H1 (cell line): ENCODE measurements around the gene CGB7. TPM values are rescaled to one million over a fixed set of nuclear protein-coding genes. Genes with fewer than 3 reads are reported as not detected.

ENCODE experiments used
- CTCF ChIA-PET: fragments of 300-600 bp; sonication (Branson Sonifier 250); formaldehyde crosslinking; loops from one replicate; lab custom pipeline; 2021; ENCODE audit not compliant: partially characterized antibody; lab: Charles Lee
- POLR2A ChIA-PET: fragments of 300-600 bp; sonication (Branson Sonifier 250); formaldehyde crosslinking; loops from one replicate; lab custom pipeline; 2021; ENCODE audit warnings: inconsistent platforms; ENCODE audit not compliant: partially characterized antibody; lab: Charles Lee
- DNase-seq, 2 experiments: peaks; one replicate each; pipeline versions ENCODE4 v3.0.0 to v3.0.0-alpha.2; 2010 to 2022; ENCODE audit warnings: low spot score in 2 of 2, low read depth in 1 of 2, mixed read lengths in 1 of 2
- FAIRE-seq: peaks from 2 replicates; lab custom pipeline; 2011; peaks lifted over from hg19 to GRCh38; lab: Jason Lieb, UNC
- H2AFZ ChIP-seq: 2 replicates; pipeline ENCODE4 v1.8.1; 2012; ENCODE audit warnings: low read length, inconsistent platforms
- H2AK5ac ChIP-seq: 2 replicates; pipeline ENCODE4 v1.6.1; 2013; ENCODE audit warnings: low read depth, low read length
- H2BK120ac ChIP-seq: replicated peaks from 2 replicates; pipeline ENCODE3; 2013; ENCODE audit warnings: low read depth, low read length, inconsistent platforms
- H2BK12ac ChIP-seq: 2 replicates; pipeline ENCODE4 v1.6.1; 2013; ENCODE audit warnings: low read depth, low read length
- H2BK15ac ChIP-seq: 2 replicates; pipeline ENCODE4 v1.6.1; 2013; ENCODE audit warnings: low read length
- H2BK20ac ChIP-seq: 2 replicates; pipeline ENCODE4 v1.6.1; 2013; ENCODE audit warnings: low read length
- H2BK5ac ChIP-seq: 2 replicates; pipeline ENCODE4 v1.6.1; 2013; ENCODE audit warnings: low read depth, low read length
- H3K14ac ChIP-seq: 2 replicates; pipeline ENCODE4 v1.6.1; 2013; ENCODE audit warnings: inconsistent platforms; ENCODE audit not compliant: insufficient read length
- H3K18ac ChIP-seq: 2 replicates; pipeline ENCODE4 v1.6.1; 2013; ENCODE audit warnings: low read length; ENCODE audit errors: extremely low read depth
- H3K23ac ChIP-seq: 2 replicates; pipeline ENCODE4 v1.6.1; 2013; ENCODE audit warnings: inconsistent platforms; ENCODE audit not compliant: insufficient read length
- H3K23me2 ChIP-seq: 2 replicates; pipeline ENCODE4 v1.6.1; 2013; ENCODE audit warnings: low read depth, low read length
- H3K27ac ChIP-seq: 2 replicates; pipeline ENCODE4 v1.6.1; 2011; ENCODE audit warnings: low read depth, low read length, inconsistent platforms
- H3K27me3 ChIP-seq, 4 experiments: replicated peaks in 1 of 4; 1 replicate in 1 of 4; 2 replicates in 3 of 4; pipeline versions ENCODE4 v1.6.1 to v1.8.1; 2011 to 2013; ENCODE audit warnings: low read length in 3 of 4, mild to moderate bottlenecking in 3 of 4, inconsistent platforms in 2 of 4, mixed read lengths in 2 of 4, moderate library complexity in 1 of 4; ENCODE audit not compliant: control insufficient read depth in 3 of 4, insufficient read depth in 3 of 4; ENCODE audit errors: extremely low read depth in 1 of 4
- H3K36me3 ChIP-seq, 4 experiments: 2 replicates each; pipeline versions ENCODE4 v1.6.1 to v1.8.1; 2011 to 2013; ENCODE audit warnings: mild to moderate bottlenecking in 4 of 4, low read length in 3 of 4, moderate library complexity in 2 of 4, control low read depth in 1 of 4, inconsistent platforms in 1 of 4; ENCODE audit not compliant: insufficient read depth in 4 of 4, control insufficient read depth in 2 of 4
- H3K4ac ChIP-seq: replicated peaks from 2 replicates; pipeline ENCODE3; 2013; ENCODE audit warnings: low read length, low read depth, mixed read lengths, inconsistent platforms; ENCODE audit not compliant: insufficient read length
- H3K4me1 ChIP-seq, 4 experiments: replicated peaks in 1 of 4; 1 replicate in 1 of 4; 2 replicates in 3 of 4; pipeline versions ENCODE4 v1.6.1 to v1.8.1; 2011 to 2013; ENCODE audit warnings: low read length in 3 of 4, inconsistent platforms in 2 of 4, mixed read lengths in 1 of 4; ENCODE audit not compliant: insufficient read depth in 4 of 4, control insufficient read depth in 3 of 4
- H3K4me2 ChIP-seq, 2 experiments: 2 replicates each; pipeline versions ENCODE4 v1.6.1 to v1.8.1; 2011 to 2013; ENCODE audit warnings: low read depth in 2 of 2, low read length in 2 of 2, control low read depth in 1 of 2, inconsistent platforms in 1 of 2, mild to moderate bottlenecking in 1 of 2; ENCODE audit not compliant: insufficient read depth in 1 of 2
- H3K4me3 ChIP-seq, 4 experiments: fragments of 200-600, 300-600 bp in 1 of 4; sonication (generic), shearing (Covaris generic), sonication (Bioruptor Twin) in 1 of 4; 2 replicates each; pipeline versions ENCODE4 v1.5.1 to v1.8.1; 2011 to 2016; ENCODE audit warnings: low read length in 4 of 4, low read depth in 3 of 4, control low read depth in 2 of 4, inconsistent platforms in 2 of 4, mild to moderate bottlenecking in 2 of 4, mixed read lengths in 1 of 4, moderate library complexity in 1 of 4; ENCODE audit not compliant: insufficient read depth in 2 of 4; ENCODE audit errors: extremely low read depth in 1 of 4
- H3K56ac ChIP-seq: replicated peaks from 2 replicates; pipeline ENCODE3; 2013; ENCODE audit warnings: low read depth, mild to moderate bottlenecking, mixed read lengths, low read length, inconsistent platforms; ENCODE audit not compliant: insufficient read length
- H3K79me1 ChIP-seq: 2 replicates; pipeline ENCODE4 v1.6.1; 2013; ENCODE audit warnings: low read depth, low read length, control low read depth
- H3K79me2 ChIP-seq, 2 experiments: 2 replicates each; pipeline versions ENCODE4 v1.6.1 to v1.8.1; 2012 to 2013; ENCODE audit warnings: low read length in 2 of 2, mild to moderate bottlenecking in 2 of 2, inconsistent platforms in 1 of 2; ENCODE audit not compliant: insufficient read depth in 2 of 2, control insufficient read depth in 1 of 2
- H3K9ac ChIP-seq, 4 experiments: replicated peaks in 1 of 4; 1 replicate in 1 of 4; 2 replicates in 3 of 4; pipeline versions ENCODE4 v1.6.1 to v1.8.1; 2011 to 2013; ENCODE audit warnings: low read depth in 3 of 4, low read length in 3 of 4, control low read depth in 2 of 4, mild to moderate bottlenecking in 2 of 4, moderate library complexity in 2 of 4, inconsistent platforms in 1 of 4; ENCODE audit errors: extremely low read depth in 1 of 4
- H3K9me3 ChIP-seq, 2 experiments: 2 replicates each; pipeline versions ENCODE4 v1.6.1 to v1.8.1; 2012 to 2013; ENCODE audit warnings: mild to moderate bottlenecking in 2 of 2, moderate library complexity in 2 of 2, control low read depth in 1 of 2, inconsistent platforms in 1 of 2, low read depth in 1 of 2, low read length in 1 of 2, mixed read lengths in 1 of 2; ENCODE audit not compliant: insufficient read depth in 2 of 2
- H4K20me1 ChIP-seq, 2 experiments: replicated peaks in 1 of 2; 2 replicates each; pipeline versions ENCODE3 to v1.8.1; 2011 to 2013; ENCODE audit warnings: inconsistent platforms in 2 of 2, low read length in 2 of 2, mild to moderate bottlenecking in 1 of 2; ENCODE audit not compliant: insufficient read depth in 2 of 2, control insufficient read depth in 1 of 2
- H4K5ac ChIP-seq: 2 replicates; pipeline ENCODE4 v1.6.1; 2013; ENCODE audit warnings: low read length, low read depth, mixed read lengths, inconsistent platforms; ENCODE audit not compliant: insufficient read length
- H4K8ac ChIP-seq: 2 replicates; pipeline ENCODE4 v1.8.0; 2013; ENCODE audit warnings: mild to moderate bottlenecking, moderate library complexity, low read length, inconsistent platforms; ENCODE audit not compliant: insufficient read depth; ENCODE audit errors: extremely low read depth
- H4K91ac ChIP-seq: replicated peaks from 2 replicates; pipeline ENCODE3; 2013; ENCODE audit warnings: low read length, mixed read lengths, inconsistent platforms; ENCODE audit not compliant: insufficient read length
- CEBPB ChIP-seq: IDR thresholded peaks from 2 replicates; pipeline ENCODE4 v1.6.1; 2012; ENCODE audit warnings: low read depth, low read length
- HDAC6 ChIP-seq: IDR thresholded peaks from one replicate; pipeline ENCODE4 v1.7.1; 2012; ENCODE audit warnings: low read depth, mild to moderate bottlenecking, inconsistent platforms, low read length, moderate library complexity
- SP2 ChIP-seq: IDR thresholded peaks from 2 replicates; pipeline ENCODE4 v1.6.1; 2012; ENCODE audit warnings: mild to moderate bottlenecking, low read length, inconsistent platforms
- TAF7 ChIP-seq: optimal IDR thresholded peaks from 2 replicates; pipeline ENCODE3; 2011; ENCODE audit warnings: low read depth, mild to moderate bottlenecking, inconsistent platforms, low read length, moderate library complexity, borderline replicate concordance
- ZNF274 ChIP-seq: IDR thresholded peaks from 2 replicates; pipeline ENCODE4 v1.7.0; 2012; ENCODE audit warnings: low read length, borderline replicate concordance; ENCODE audit errors: extremely low read depth
- WGBS, 2 experiments: shearing (Covaris generic) in 1 of 2; methylation state at CpG; one replicate each; pipeline versions ENCODE4 v1.1.6 to v1.1.7; 2013 to 2015; ENCODE audit warnings: low lambda C conversion rate in 2 of 2, mixed read lengths in 2 of 2, inconsistent platforms in 1 of 2, low coverage in 1 of 2, missing lambda C conversion rate in 1 of 2; ENCODE audit not compliant: insufficient replicate concordance in 2 of 2, insufficient coverage in 1 of 2, insufficient read length in 1 of 2; ENCODE audit errors: extremely low coverage in 1 of 2, missing lambda C conversion rate in 1 of 2; 5-methylcytosine and 5-hydroxymethylcytosine counted together
- polyA plus RNA-seq, 7 experiments: library from polyadenylated mRNA; depleted of rRNA in 3 of 7; stranded (reverse) in 5 of 7; unstranded in 2 of 7; fragments of >200 nt in 5 of 7; fragments of 200-250 nt in 2 of 7; gene quantifications; 1 replicate in 5 of 7; 2 replicates in 1 of 7; 4 replicates in 1 of 7; pipeline versions ENCODE4 v1.2.1 to v1.2.3, GENCODE V29; 2011 to 2013; ENCODE audit warnings: missing spikeins in 2 of 7, mixed read lengths in 2 of 7
- total RNA-seq: library from RNA; stranded (reverse); fragmentation: NEBNext Ultra II Directional; extraction: Animal tissue kit (Norgen Biotek cat#: 25700); gene quantifications from 2 replicates; pipeline ENCODE4 v1.2.1, GENCODE V29; 2021

Gene CGB7
- total and polyA plus RNA-seq, 2 of the 8 experiments (the other 6 are each of a cell fraction or from before 2014, with no cell fraction given): 1.2 to 2.2 TPM

DNA sequence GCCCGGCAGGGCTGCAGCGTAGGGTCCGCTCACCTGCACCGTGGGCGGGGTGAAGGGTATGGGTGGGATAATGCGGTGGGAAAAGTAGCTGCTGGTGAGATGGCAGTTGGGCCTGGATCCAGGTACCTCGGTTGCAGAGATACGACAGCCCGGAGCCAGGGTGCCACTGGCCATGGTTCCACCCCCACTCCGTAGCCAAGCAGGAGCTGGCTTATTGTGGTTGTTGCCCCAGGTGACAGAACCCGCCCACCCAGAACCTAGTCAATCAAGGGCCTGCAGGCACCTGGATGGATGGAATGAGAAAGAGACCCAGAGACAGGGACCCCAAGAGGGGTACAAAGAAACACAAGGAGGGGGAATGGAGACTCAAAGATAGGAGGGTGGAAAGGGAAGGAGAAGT, 37.2 kb downstream of the CGB7 start:
- H2BK12ac ChIP-seq: peak overlapping the region; percentile 50; the same call in 1 of the 2 replicates
- no peak overlapping the region for H2BK20ac ChIP-seq
- no peak overlapping the region for H3K56ac ChIP-seq
- no peak overlapping the region for H3K4me3 ChIP-seq
- H3K14ac ChIP-seq: no peak overlapping the region
- FAIRE-seq (no peak), DNase-seq (peak in 1 of 2 experiments; percentile 60)
- no peak overlapping the region for H2BK5ac ChIP-seq
- H2AK5ac ChIP-seq: no peak overlapping the region
- no peak overlapping the region for H2AFZ ChIP-seq
- H3K9me3 ChIP-seq: no peaks in the 10 kb centered on the region
- TF ChIP-seq SP2: peak; percentile 8; the same call in 1 of the 2 replicates
- TF ChIP-seq TAF7: no peak
- TF ChIP-seq ZNF274: no peak
- no peak for TF ChIP-seq CEBPB
- no peak for TF ChIP-seq HDAC6
- WGBS, 2 experiments: 75% methylated on average over 11 of the region's 11 CpGs; no CpG with 5 or more reads in 1 of the 2 experiments
- H4K20me1 ChIP-seq: peaks cover 0 to 2% of the 10 kb centered on the region in 2 experiments
- H3K79me2 ChIP-seq: no peaks in the 10 kb centered on the region
- peaks cover 6% of the 10 kb centered on the region; the same call in 1 of the 2 replicates for H3K23me2 ChIP-seq
- no peak overlapping the region for H3K23ac ChIP-seq
- H3K27ac ChIP-seq: no peak overlapping the region
- H4K5ac ChIP-seq: no peak overlapping the region
- H3K36me3 ChIP-seq: peaks cover under 1 to 9% (median 2%) of the 10 kb centered on the region in 4 experiments; a peak in 6 of 8 replicates
- H2BK120ac ChIP-seq: no peak overlapping the region
- H4K8ac ChIP-seq: no peak overlapping the region
- POLR2A ChIA-PET: interaction anchor here (1.1 to 1.5 kb wide), 5 partner anchors 22 to 210 kb away, joined by 3 to 6 read pairs (median 3); partner anchors contain the start of genes BCAT2 and LIN7B
- no peak overlapping the region for H2BK15ac ChIP-seq
- peak overlapping the region; percentile 71 for H3K18ac ChIP-seq
- peaks cover 0 to 15% (median 12%) of the 10 kb centered on the region in 4 experiments; a peak in 6 of 7 replicates for H3K27me3 ChIP-seq
- no peaks in the 10 kb centered on the region for H3K79me1 ChIP-seq
- peak overlapping the region; percentile 33 to 78; a peak in 2 of 4 replicates for H3K4me2 ChIP-seq
- CTCF ChIA-PET: interaction anchor here (1.2 to 8.1 kb wide), 6 partner anchors 11 to 205 kb away, joined by 3 to 46 read pairs (median 8); partner anchors contain the start of genes CGB2, GYS1 and RUVBL2
- H3K4me1 ChIP-seq: peaks cover 0 to 17% (median 8%) of the 10 kb centered on the region in 4 experiments; a peak in 5 of 7 replicates
- no peak overlapping the region for H3K4ac ChIP-seq
- H3K9ac ChIP-seq: no peak overlapping the region
- H4K91ac ChIP-seq: no peak overlapping the region
